HG03354 (cell line): ENCODE results near the gene CHIA.

Experiments used
- ATAC-seq: cut with Tn5 transposase; IDR thresholded peaks from one replicate; pipeline ENCODE4 v1.9.1; 2021; ENCODE audit warnings: mild to moderate bottlenecking; ENCODE audit not compliant: unreplicated experiment, poor library complexity, severe bottlenecking

CHIA gene

GRCh38 chr1:111290630-111291029 lies at the start of gene CHIA:
Gene CHIA (plus strand): TSS chr1:111290851. CDS start chr1:111310468, 19,617 bp downstream.
- no peak for ATAC-seq

GRCh38 chr1:111241797-111242196 lies 48.9 kb upstream of the CHIA start:
- no peak for ATAC-seq

- ATAC-seq, result no peak
These were observed 47.7 kb upstream of the CHIA start for GRCh38 chr1:111242805-111243523.

- no peak for ATAC-seq
These were observed 43.4 kb upstream of the CHIA start for GRCh38 chr1:111247125-111247838.

GRCh38 chr1:111249960-111250359 lies 40.7 kb upstream of the CHIA start:
- no peak for ATAC-seq

GRCh38 chr1:111251570-111251969 lies 39.1 kb upstream of the CHIA start:
- ATAC-seq, result no peak

GRCh38 chr1:111252786-111253185 lies 37.9 kb upstream of the CHIA start:
- ATAC-seq, result no peak

- no peak for ATAC-seq
These were observed 36.8 kb upstream of the CHIA start for GRCh38 chr1:111253876-111254275.

- no peak for ATAC-seq
These were observed 33.5 kb upstream of the CHIA start for GRCh38 chr1:111256988-111257658.

- no peak for ATAC-seq
These were observed 22.7 kb upstream of the CHIA start for GRCh38 chr1:111267801-111268508.

GRCh38 chr1:111269825-111270406 lies 20.7 kb upstream of the CHIA start:
- ATAC-seq, result no peak

GRCh38 chr1:111270771-111271463 lies 19.7 kb upstream of the CHIA start:
- ATAC-seq, result no peak

GRCh38 chr1:111271464-111271801 lies 19.2 kb upstream of the CHIA start:
- ATAC-seq, result no peak

GRCh38 chr1:111272081-111272480 lies 18.6 kb upstream of the CHIA start:
- ATAC-seq, result no peak

- no peak for ATAC-seq
These were observed 16.0 kb upstream of the CHIA start for GRCh38 chr1:111274653-111275052.

- no peak for ATAC-seq
These were observed 15.6 kb upstream of the CHIA start for GRCh38 chr1:111275079-111275478.

GRCh38 chr1:111275780-111276433 lies 14.7 kb upstream of the CHIA start:
- ATAC-seq, result no peak

GRCh38 chr1:111279144-111279543 lies 11.5 kb upstream of the CHIA start:
- no peak for ATAC-seq

- ATAC-seq, result no peak
These were observed 10.4 kb upstream of the CHIA start for GRCh38 chr1:111280267-111280666.
